Astrocyte of the spinal cord (primary cell): ENCODE data around the gene SFT2D1.
"Not testable (repeated sequence)": the region's sequence is repeated elsewhere in the genome, so short reads cannot be mapped to it uniquely, and the experiment has no call there.

Experiments used
- DNase-seq: peaks from one replicate; pipeline ENCODE4 v3.0.0; 2011; ENCODE audit warnings: low read depth, low spot score
- H3K4me3 ChIP-seq: 2 replicates; pipeline ENCODE4 v1.5.1; 2011; ENCODE audit warnings: low read depth, mild to moderate bottlenecking, low read length, moderate library complexity
- CTCF ChIP-seq: IDR thresholded peaks from 2 replicates; pipeline ENCODE4 v1.5.1; 2012; ENCODE audit warnings: low read depth, mild to moderate bottlenecking, low read length, inconsistent platforms
- in situ Hi-C: cut with HindIII; loops from 2 replicates; pipeline ENCODE4 v1.10.0; 2017; ENCODE audit warnings: low sequenced_read_pairs

SFT2D1 gene

GRCh38 chr6:166364456-166364855 is 22.1 kb upstream of the SFT2D1 start:
- H3K4me3 ChIP-seq = no peak overlapping the region
- no peak for DNase-seq
- TF ChIP-seq CTCF = no peak
- in situ Hi-C loops = no loop called here

GRCh38 chr6:166362427-166362826 is 20.1 kb upstream of the SFT2D1 start:
- in situ Hi-C loops, H3K4me3 ChIP-seq, DNase-seq: not testable (repeated sequence)

- DNase-seq = peak; percentile 72
- H3K4me3 ChIP-seq = no peak overlapping the region
- in situ Hi-C loops = no loop called here
- no peak for TF ChIP-seq CTCF
These were observed 18.7 kb upstream of the SFT2D1 start for GRCh38 chr6:166361077-166361429.

GRCh38 chr6:166360243-166361076 is 18.1 kb upstream of the SFT2D1 start:
- DNase-seq = peak; percentile 71
- no peak for TF ChIP-seq CTCF
- in situ Hi-C loops = no loop called here
- no peak overlapping the region for H3K4me3 ChIP-seq

- no peak for DNase-seq
- in situ Hi-C loops = no loop called here
- no peak for TF ChIP-seq CTCF
- no peak overlapping the region for H3K4me3 ChIP-seq
These were observed 13.2 kb upstream of the SFT2D1 start for GRCh38 chr6:166355552-166355951.

- no peak overlapping the region for H3K4me3 ChIP-seq
- TF ChIP-seq CTCF = no peak
- no peak for DNase-seq
- in situ Hi-C loops = no loop called here
These were observed 12.6 kb upstream of the SFT2D1 start for GRCh38 chr6:166354965-166355364.

- in situ Hi-C loops = no loop called here
- H3K4me3 ChIP-seq = no peak overlapping the region
- no peak for DNase-seq
- TF ChIP-seq CTCF = no peak
These were observed 11.8 kb upstream of the SFT2D1 start for GRCh38 chr6:166354143-166354542.
